ENCODE data around the gene RNF225. TPM values are rescaled to one million over a fixed set of nuclear protein-coding genes. Genes with fewer than 3 reads are reported as not detected.
A peak's percentile ranks its signal among the peaks of the same experiment; 100 is the strongest.

Gene RNF225
- total and polyA plus RNA-seq, 2 of the 13 experiments (the other 11 are each of a cell fraction or from before 2014, with no cell fraction given): not detected

GRCh38 chr19:58406818-58407657 is 11.6 kb downstream of the RNF225 start (continued):
- peak; percentile 84 for TF ChIP-seq RBM22 (optimal IDR thresholded peaks at IDR 0.05; ENCODE audit: low read length)
- TF ChIP-seq BORCS8-MEF2B (CRISPR knock-in tag; IDR thresholded peaks at IDR 0.05): peak; percentile 39; the same call in 1 of the 2 replicates
- 0 out of 2 replicates have a peak, but pooled peaks have one; percentile 32 for TF ChIP-seq POGZ (CRISPR knock-in tag; IDR thresholded peaks at IDR 0.05)
- no peak for TF ChIP-seq HMGXB3 (CRISPR knock-in tag; IDR thresholded peaks at IDR 0.05; ENCODE audit: borderline replicate concordance)
- no peak for TF ChIP-seq ZNF704 (CRISPR knock-in tag; IDR thresholded peaks at IDR 0.05; ENCODE audit: borderline replicate concordance)
- no peak for TF ChIP-seq ZNF251 (CRISPR knock-in tag; IDR thresholded peaks at IDR 0.05)
- no peak for TF ChIP-seq HOXA3 (CRISPR knock-in tag; IDR thresholded peaks at IDR 0.05)
- peak; percentile 60; the same call in 1 of the 2 replicates for TF ChIP-seq ZNF605 (CRISPR knock-in tag; IDR thresholded peaks at IDR 0.05)
- TF ChIP-seq SCMH1 (CRISPR knock-in tag; IDR thresholded peaks at IDR 0.05; ENCODE audit: borderline replicate concordance): no peak
- TF ChIP-seq CEBPG (CRISPR knock-in tag; IDR thresholded peaks at IDR 0.05): no peak
- no peak for TF ChIP-seq ZNF180 (CRISPR knock-in tag; IDR thresholded peaks at IDR 0.05; ENCODE audit: borderline replicate concordance, low read depth)
- no peak for TF ChIP-seq EEA1 (CRISPR knock-in tag; IDR thresholded peaks at IDR 0.05; ENCODE audit: borderline replicate concordance)
- TF ChIP-seq ZBTB7A (CRISPR knock-in tag; IDR thresholded peaks at IDR 0.05): peak; percentile 56; the same call in 1 of the 2 replicates
- no peak for TF ChIP-seq DZIP1 (CRISPR knock-in tag; IDR thresholded peaks at IDR 0.05)
- peak; percentile 57 for TF ChIP-seq RXRB (CRISPR knock-in tag; IDR thresholded peaks at IDR 0.05; ENCODE audit: borderline replicate concordance)
- TF ChIP-seq ZUFSP (CRISPR knock-in tag; IDR thresholded peaks at IDR 0.05; ENCODE audit: borderline replicate concordance): no peak
- 0 out of 2 replicates have a peak, but pooled peaks have one; percentile 14 for TF ChIP-seq ELF1 (CRISPR knock-in tag; IDR thresholded peaks at IDR 0.05)
- TF ChIP-seq POLR2A (IDR thresholded peaks at IDR 0.05; ENCODE audit: insufficient read depth in 1 of 2, low read depth in 2 of 2, low read length in 2 of 2): peak in 1 of 2 experiments; percentile 61; a peak in 2 of 4 replicates
- TF ChIP-seq HNRNPL (IDR thresholded peaks at IDR 0.05; ENCODE audit: low read depth, low read length): no peak
